CD4-positive, alpha-beta T cell treated with Interleukin-4 for 4 hours (primary cell): Measurements from ENCODE around the gene HLA-DOB.

Experiments
- DNase-seq: peaks from one replicate; pipeline ENCODE4 v3.0.0-alpha.2; 2020

HLA-DOB gene

DNA sequence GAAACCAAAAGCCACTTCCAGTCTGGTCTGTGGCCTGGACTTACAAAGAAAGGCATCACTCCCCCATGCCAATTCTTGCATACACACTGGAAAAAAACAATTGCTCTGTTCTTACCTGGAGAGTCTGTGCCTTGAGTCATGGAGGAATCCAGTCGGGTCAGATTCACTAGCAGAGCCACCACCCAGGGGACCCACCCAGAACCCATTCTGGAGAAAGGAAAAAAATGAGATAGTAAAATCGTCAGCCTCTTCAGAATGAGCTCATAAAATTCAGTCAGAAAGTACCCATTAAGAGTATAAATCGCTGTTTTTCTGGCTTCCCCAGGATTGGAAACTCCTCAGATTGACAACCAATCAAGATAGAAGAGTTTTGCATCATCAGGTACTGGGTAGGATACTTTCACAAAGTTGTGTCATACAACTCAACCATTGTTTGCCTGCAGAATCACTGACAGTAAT, at the start of gene HLA-DOB:
HLA-DOB (minus strand) TSS at position 257 of the 459 bp plus-strand sequence; CDS start at position 206, 51 bp downstream.
- peak; percentile 31 for DNase-seq

GRCh38 chr6:32865724-32866443, 49.1 kb upstream of the HLA-DOB start:
- no peak for DNase-seq

DNA sequence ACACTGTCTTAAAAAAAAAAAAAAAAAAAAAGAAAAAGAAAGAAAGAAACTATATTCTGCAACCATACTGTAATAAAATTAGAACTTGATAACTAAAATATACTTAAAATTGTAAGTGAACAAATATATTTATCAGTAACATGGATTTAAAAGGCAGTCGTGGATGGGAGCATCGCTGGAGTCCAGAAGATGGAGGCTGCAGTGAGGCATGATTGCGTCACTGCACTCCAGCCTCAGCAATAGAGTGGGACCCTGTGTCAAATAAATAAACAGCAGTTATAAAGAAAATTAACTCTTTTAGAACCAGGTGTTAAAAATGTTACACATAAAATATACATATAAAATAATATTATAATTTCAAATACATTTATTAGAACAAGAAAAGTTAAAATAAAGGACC, 45.9 kb upstream of the HLA-DOB start:
- DNase-seq, result no peak

GRCh38 chr6:32860674-32861073, 43.9 kb upstream of the HLA-DOB start:
- DNase-seq, result no peak

GRCh38 chr6:32858194-32858593, 41.4 kb upstream of the HLA-DOB start:
- DNase-seq, result no peak

- no peak for DNase-seq
These were observed 40.5 kb upstream of the HLA-DOB start for GRCh38 chr6:32857156-32857891.

GRCh38 chr6:32855467-32856174, 38.8 kb upstream of the HLA-DOB start:
- no peak for DNase-seq

DNA sequence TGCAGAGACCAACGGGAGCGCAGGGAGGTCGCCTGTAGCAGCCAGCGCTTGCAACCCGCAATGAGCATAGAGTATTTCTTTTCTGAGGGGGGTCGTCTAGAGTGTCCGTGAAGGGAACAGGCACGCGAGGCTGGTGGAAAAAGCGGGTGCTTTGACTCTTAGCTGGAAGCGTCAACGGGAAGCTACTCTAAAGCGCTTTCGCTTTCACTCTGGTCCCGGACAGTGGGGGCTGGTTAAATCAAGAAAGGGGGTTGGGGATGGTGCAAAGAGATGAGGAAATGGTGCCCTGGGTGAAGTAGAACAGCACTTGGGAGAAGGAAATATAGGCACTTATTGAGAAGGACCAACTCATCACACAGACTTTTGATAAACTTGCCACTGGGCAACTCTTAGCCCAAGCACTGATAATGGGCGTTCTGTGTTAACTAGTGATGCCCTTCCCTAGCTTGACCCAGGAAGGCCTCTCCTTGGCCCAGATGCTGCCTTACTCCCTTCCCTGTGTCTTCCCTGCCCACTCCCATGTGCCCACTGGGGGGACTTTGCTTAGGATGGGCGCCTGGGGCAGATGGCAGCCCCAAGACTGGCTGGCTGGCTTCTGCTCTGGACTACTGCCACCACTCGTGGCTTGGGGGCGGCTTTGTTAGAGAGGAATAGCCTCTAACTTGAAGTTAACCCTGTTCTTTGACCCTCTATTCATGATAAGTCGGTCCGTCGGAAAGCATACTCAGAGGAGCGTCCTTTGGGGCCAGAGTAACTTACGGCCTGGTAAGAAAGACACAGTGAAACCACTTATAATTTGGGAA, 37.8 kb upstream of the HLA-DOB start:
- DNase-seq, result peak; percentile 65

GRCh38 chr6:32853541-32854375, 37.0 kb upstream of the HLA-DOB start, which contains the start of the genes PSMB9 and TAP1:
Gene PSMB9 (plus strand): TSS chr6:32854192. CDS start chr6:32854230, 38 bp downstream.
Gene TAP1 (minus strand): TSS chr6:32853704. CDS start chr6:32853636, 68 bp downstream.
- DNase-seq, result peak; percentile 95

DNA sequence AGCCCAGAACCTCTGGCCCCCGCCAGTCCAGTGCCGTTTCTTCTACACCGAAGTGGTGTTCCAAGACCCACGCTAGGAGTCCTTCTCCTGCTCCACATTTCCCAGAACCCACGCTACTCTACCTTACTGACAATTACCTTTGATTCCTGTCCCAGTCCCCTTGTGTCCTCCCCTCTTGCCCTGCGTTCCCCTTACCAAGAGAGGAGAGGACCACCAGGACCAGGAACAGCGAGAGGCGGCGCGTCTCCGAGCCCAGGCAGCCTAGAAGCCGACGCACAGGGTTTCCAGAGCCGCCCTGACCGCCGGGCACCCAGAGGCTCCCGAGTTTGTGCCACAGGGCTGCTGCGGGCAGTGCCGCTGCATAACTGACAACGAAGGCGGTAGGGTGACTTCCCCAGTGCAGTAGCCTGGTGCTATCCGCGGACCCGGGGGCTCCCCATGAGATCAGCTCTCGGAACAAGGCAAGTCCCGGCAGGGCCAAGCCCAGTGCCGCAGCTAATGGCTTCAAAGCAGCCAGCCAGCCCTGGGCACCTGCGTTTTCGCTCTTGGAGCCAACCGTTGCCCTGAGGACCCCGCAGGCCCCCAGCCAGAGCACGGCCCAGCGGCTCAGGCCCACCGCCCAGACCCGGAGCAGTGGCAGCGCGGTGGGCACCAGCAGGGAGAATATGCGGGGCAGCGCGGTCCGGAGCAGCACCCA, 36.2 kb upstream of the HLA-DOB start:
- DNase-seq, result peak; percentile 47

DNA sequence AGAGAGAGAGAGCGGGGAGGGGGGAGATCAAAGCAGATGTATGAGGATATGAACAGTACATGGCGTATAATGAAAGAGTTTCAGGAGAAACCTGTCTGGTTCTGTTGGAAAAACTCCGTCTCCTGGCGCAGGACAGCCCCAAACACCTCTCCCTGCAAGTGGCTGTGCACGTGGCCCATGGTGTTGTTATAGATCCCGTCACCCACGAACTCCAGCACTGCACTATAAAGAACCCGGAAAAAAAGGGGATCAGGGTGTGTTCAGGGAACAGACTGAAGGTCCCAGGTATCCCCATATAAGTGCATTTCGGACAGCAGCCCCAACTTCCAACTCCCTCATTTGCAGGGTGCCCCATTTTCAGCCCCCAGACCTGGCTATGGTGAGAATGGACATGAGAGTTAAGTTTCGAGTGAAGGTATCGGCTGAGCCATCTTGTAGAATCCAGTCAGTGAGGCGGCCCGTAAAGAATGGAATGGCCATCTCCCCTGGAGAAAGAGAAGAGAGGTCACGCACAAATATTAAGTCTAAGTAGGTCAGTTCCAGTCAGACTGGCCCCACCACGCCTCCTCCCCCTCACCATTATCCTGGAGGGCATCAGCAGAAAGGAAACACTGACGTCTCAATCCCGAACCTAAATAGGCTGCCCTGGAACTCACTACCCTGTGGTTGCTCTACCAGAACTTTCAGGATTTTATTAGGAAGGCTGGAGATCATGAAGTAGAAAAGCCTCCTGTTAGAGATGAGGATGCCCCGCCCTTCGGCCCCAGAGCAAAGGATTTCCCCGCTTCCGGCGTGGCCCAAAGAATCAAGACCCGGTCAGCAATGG, 35.4 kb upstream of the HLA-DOB start:
- no peak for DNase-seq

GRCh38 chr6:32851025-32851424, 34.2 kb upstream of the HLA-DOB start:
- DNase-seq, result no peak

GRCh38 chr6:32849126-32849525, 32.3 kb upstream of the HLA-DOB start:
- DNase-seq, result no peak

DNA sequence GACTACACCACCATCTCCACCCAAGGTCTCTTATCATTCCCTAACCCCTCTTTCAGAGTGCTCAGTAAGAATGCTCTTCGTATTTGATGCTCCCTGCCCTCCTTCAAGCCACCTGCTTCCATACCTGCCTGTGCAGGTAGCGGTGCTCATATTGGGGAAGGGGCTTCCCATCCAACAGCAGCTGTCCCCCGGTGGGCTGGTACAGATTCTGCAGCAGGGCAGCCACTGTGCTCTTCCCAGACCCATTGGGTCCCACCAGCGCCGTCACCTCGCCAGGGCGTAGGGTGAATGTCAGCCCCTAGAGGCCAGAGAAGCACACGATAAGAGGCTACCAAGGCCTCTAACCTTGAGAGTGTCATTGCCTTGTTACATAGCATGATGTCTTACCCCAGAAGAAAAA, 31.0 kb upstream of the HLA-DOB start:
- no peak for DNase-seq

DNA sequence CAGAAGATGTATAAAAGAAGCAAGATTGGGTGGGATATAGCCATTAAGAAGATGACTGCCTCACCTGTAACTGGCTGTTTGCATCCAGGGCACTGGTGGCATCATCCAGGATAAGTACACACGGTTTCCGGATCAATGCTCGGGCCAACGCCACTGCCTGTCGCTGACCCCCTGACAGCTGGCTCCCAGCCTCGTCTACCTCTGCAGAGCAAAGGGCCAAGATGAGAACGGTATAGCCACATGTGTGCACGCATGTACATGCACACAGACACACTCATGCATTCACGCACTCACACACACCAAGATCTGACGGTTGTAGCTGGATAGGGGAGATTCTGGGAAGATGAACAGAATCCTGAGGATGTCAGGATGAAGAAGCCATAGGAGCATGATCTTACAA, 30.2 kb upstream of the HLA-DOB start:
- DNase-seq, result no peak

DNA sequence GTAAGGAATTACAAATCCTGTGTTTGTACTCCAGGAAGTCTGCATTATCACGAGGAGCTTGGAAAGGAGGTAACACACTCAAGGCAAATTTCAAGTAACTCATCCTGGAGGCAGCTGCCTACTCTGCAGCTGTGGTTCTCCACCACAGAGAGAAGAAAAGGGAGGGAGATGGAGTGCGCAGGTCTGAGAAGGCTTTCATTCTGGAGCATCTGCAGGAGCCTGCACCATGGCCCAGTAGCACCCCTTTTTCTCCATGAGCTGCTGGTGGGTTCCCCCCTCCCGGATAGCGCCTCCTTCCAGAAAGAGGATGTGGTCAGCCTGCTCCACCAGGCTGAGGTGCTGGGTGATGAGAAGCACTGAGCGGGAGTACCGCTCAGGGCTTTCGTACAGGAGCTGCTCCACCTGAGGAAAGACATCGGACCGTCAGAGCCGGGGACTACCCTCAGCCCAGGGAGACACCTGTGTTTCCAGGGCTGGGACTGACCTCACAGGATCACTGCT, 28.6 kb upstream of the HLA-DOB start:
- DNase-seq, result peak; percentile 51

- DNase-seq, result peak; percentile 39
These were observed 28.1 kb upstream of the HLA-DOB start for GRCh38 chr6:32844839-32845383.

DNA sequence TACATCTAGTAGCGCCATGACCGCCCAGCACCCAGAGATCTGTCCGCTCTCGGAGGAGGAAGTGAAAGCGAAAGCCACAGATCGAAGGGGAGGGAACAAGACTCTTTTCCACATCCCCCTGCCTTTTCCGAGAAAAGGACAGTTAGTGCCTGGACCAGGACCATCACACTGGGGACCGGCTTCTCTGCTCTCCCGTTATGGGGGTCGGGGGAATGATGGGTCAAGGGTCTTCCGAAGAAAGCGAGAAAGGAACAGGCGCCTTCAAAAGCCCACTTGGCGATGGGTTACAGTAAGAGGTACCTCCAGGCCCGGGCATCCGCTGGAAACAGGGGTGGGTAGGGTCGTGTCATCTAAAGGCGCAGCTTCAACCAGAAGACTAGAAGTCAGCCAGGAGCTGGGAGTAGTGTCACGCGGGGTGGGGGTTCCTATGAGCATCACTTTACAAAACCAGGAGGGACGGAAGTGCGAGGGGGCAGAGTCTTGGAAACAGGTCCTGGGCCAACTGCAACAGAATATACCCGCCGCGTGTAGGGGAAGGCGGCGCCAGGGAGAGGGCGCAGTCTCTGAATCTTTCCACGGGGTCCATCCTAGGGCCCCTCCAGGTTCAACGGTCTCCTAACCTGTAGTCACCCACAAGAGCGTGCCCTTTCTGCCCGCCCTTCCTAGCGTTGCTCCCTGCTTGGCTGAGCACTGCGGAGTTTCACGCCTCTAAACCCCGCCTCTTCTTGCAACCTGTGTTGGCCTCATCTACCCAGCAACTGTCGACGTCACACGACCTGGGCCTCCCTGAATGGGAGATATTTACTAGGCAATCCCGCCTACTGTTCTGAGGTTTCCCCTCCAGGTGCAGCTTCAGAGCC, 27.4 kb upstream of the HLA-DOB start, which contains the start of gene PSMB8:
PSMB8 (minus strand) TSS at position 69 of the 860 bp plus-strand sequence; CDS start at position 18, 51 bp downstream.
- peak; percentile 98 for DNase-seq
